Measurements from ENCODE around the gene TFAP2E.
A peak's percentile ranks its signal among the peaks of the same experiment; 100 is the strongest.

DNA sequence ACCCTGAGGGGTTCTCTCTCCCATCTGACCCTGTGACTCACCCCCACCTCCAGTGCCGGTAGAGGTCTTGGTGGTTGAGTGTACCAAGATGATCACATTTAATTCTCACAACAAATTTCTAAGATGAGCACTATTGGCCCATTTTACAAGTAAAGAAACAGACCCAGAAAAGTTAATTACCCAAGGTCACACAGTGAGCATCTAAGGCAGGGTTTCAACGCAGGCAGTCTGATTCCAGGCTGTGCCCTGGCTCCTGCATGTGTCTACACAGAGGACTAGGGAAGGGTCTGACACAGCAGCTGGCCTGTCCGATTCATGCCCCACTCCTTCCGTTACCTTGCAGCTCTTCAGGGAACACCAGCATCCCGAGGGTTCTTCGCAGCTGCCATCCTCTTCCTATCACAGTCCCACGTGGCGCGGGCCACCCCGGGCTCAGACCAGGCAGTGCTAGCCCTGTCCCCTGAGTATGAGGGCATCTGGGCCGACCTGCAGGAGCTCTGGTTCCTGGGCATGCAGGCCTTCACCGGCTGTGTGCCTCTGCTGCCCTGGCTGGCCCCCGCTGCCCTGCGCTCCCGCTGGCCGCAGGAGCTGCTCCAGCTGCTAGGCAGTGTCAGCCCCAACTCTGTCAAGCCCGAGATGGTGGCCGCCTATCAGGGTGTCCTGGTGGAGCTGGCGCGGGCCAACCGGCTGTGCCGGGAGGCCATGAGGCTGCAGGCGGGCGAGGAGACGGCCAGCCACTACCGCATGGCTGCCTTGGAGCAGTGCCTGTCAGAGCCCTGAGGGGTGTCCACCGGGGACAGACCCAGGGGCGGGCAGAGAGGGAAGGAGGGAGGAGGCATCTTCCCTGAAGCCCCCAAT lies 8.0 kb upstream of the TFAP2E start:
- TF ChIP-seq, protein P1, sequence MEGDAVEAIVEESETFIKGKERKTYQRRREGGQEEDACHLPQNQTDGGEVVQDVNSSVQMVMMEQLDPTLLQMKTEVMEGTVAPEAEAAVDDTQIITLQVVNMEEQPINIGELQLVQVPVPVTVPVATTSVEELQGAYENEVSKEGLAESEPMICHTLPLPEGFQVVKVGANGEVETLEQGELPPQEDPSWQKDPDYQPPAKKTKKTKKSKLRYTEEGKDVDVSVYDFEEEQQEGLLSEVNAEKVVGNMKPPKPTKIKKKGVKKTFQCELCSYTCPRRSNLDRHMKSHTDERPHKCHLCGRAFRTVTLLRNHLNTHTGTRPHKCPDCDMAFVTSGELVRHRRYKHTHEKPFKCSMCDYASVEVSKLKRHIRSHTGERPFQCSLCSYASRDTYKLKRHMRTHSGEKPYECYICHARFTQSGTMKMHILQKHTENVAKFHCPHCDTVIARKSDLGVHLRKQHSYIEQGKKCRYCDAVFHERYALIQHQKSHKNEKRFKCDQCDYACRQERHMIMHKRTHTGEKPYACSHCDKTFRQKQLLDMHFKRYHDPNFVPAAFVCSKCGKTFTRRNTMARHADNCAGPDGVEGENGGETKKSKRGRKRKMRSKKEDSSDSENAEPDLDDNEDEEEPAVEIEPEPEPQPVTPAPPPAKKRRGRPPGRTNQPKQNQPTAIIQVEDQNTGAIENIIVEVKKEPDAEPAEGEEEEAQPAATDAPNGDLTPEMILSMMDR (IDR thresholded peaks at IDR 0.05) = peak in 2 of 12 donors; percentile 0
- TF ChIP-seq POLR2A (IDR thresholded peaks at IDR 0.05) = no peak
